Measurements from ENCODE around the gene TRAPPC14.
"Not testable (repeated sequence)": the region's sequence is repeated elsewhere in the genome, so short reads cannot be mapped to it uniquely, and the experiment has no call there.

Gene TRAPPC14

DNA sequence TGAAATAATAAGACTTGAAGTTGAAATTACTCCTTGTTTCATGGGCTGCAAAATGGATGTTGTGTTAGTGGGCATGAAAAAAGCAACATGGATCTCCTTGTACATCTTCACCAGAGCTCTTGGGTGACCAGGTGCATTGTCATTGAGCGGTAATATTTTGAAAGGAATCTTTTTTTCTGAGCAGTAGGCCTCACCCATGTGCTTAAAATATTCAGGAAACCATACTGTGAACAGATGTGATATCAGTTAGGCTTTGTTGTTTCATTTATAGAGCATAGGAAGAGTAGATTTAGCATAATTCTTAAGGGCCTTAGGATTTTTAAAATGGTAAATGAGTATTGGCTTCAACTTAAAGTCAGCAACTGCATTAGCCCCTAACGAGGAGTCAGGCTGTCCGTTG, 34.4 kb upstream of the TRAPPC14 start (continued):
- TF ChIP-seq ZNF266 (tag by site-specific recombination; IDR thresholded peaks at IDR 0.05; ENCODE audit: low read depth) (no peak), ZNF600 (tag by site-specific recombination; IDR thresholded peaks at IDR 0.05) (no peak)

DNA sequence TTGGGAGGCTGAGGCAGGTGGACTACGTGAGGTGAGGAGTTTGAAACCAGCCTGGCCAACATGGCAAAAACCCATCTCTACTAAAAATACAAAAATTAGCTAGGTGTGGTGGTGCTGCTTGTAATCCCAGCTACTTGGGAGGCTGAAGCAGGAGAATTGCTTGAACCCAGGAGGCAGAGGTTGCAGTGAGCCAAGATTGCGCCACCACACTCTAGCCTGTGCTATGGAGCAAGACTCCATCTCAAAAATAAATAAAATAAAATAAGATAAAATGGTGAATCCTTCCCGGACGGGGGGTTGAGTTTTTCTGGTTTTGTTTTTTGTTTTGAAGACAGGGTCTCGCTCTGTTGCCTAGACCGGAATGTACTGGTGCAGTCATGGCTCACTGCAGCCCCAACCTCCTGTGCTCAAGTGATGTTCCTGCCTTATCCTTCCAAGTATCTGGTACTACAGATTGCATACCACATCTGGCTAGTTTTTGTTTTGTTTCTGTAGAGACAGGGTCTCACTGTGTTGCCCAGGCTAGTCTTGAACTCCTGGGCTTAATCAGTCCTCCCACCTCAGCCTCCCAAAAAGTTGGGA, 33.8 kb upstream of the TRAPPC14 start:
- H3K9me3 ChIP-seq (ENCODE audit: control insufficient read depth, insufficient read depth, low read depth, low read length); H3K4me1 ChIP-seq (ENCODE audit: control insufficient read depth, insufficient read depth, low read length); POLR2A ChIA-PET; H3K36me3 ChIP-seq (ENCODE audit: control insufficient read depth in 2 of 2, insufficient read depth in 1 of 2, low read length in 2 of 2); H3K4me3 ChIP-seq (ENCODE audit: low read depth, low read length); H3K27ac ChIP-seq (ENCODE audit: extremely low read depth, low read depth, low read length): not testable (repeated sequence)
- CTCF ChIA-PET, result interaction anchor here (0.6 to 2.2 kb wide), 4 partner anchors 15 to 61 kb away, joined by 4 to 5 read pairs (median 4); partner anchors contain the start of genes GPC2 and STAG3

- H3K4me1 ChIP-seq (ENCODE audit: control insufficient read depth, insufficient read depth, low read length), result no peaks in the 10 kb centered on the region
- TF ChIP-seq PRDM1 (tag by site-specific recombination; IDR thresholded peaks at IDR 0.05), result 0 out of 2 replicates have a peak, but pooled peaks have one; percentile 20
- no peak for TF ChIP-seq ZNF76 (tag by site-specific recombination; IDR thresholded peaks at IDR 0.05; ENCODE audit: borderline replicate concordance, low read depth)
- ChIA-PET CTCF (interaction anchor here (0.9 kb wide), 1 partner anchor 14 kb away, joined by 5 read pairs; the partner anchor contains the start of genes GPC2 and STAG3), POLR2A (no interaction called here)
- no peaks in the 10 kb centered on the region for H3K36me3 ChIP-seq (ENCODE audit: control insufficient read depth in 2 of 2, insufficient read depth in 1 of 2, low read length in 2 of 2)
- H3K9me3 ChIP-seq (ENCODE audit: control insufficient read depth, insufficient read depth, low read depth, low read length), result no peaks in the 10 kb centered on the region
- no peak overlapping the region for H3K4me3 ChIP-seq (ENCODE audit: low read depth, low read length)
- no peak overlapping the region for H3K27ac ChIP-seq (ENCODE audit: extremely low read depth, low read depth, low read length)
These were observed 33.3 kb upstream of the TRAPPC14 start for GRCh38 chr7:100191775-100192174.

DNA sequence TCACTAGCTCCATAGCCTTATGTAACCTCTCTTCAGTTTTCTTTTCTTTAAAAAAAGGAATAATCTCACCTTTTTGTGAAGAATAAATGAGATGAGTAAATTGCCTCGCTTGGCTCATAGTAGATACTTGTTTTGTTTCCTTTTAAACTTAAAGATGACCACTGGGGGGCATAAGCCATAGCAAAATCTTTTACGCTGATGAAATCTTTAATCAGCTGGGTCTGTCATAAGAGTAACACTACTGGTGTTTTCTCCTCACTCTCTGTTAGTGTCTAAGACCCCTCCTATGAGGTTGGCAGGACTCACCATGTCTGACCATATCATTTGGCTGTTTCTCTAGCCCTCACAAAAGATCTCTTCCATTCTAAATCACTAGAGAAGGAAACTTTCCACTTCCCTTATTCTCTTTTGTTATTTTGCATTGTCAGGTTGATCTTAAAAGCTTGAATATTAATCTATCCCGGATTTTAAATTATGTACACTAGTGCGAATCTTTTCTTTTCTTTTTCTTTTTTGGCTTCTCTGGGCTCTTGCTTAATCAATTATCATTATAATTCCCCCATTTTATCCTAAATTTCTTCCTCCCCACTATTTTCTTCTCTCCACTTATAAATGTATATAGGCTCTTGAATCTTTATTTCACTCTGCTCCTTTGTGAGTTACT, 31.7 kb upstream of the TRAPPC14 start:
- TF ChIP-seq HOXA7 (CRISPR knock-in tag; IDR thresholded peaks at IDR 0.05; ENCODE audit: borderline replicate concordance) (no peak), MZF1 (tag by site-specific recombination; IDR thresholded peaks at IDR 0.05; ENCODE audit: borderline replicate concordance) (no peak), BCL11A (tag by site-specific recombination; IDR thresholded peaks at IDR 0.05; ENCODE audit: low read depth) (no peak), ZNF660 (tag by site-specific recombination; IDR thresholded peaks at IDR 0.05) (peak; percentile 74; the same call in 1 of the 2 replicates), ZNF248 (tag by site-specific recombination; IDR thresholded peaks at IDR 0.05) (no peak), ZNF214 (tag by site-specific recombination; IDR thresholded peaks at IDR 0.05; ENCODE audit: borderline replicate concordance) (no peak), ZNF18 (tag by site-specific recombination; IDR thresholded peaks at IDR 0.05) (no peak), ZNF624 (tag by site-specific recombination; IDR thresholded peaks at IDR 0.05) (no peak), ZNF585B (tag by site-specific recombination; IDR thresholded peaks at IDR 0.05) (no peak), ZNF311 (tag by site-specific recombination; IDR thresholded peaks at IDR 0.05; ENCODE audit: borderline replicate concordance) (no peak), ZNF654 (tag by site-specific recombination; IDR thresholded peaks at IDR 0.05; ENCODE audit: low read depth) (peak; percentile 33), MYNN (tag by site-specific recombination; IDR thresholded peaks at IDR 0.05; ENCODE audit: borderline replicate concordance) (no peak), ZNF341 (tag by site-specific recombination; IDR thresholded peaks at IDR 0.05; ENCODE audit: low read depth) (no peak), ZNF24 (tag by site-specific recombination; IDR thresholded peaks at IDR 0.05) (no peak)
- TF ChIP-seq, protein P1, sequence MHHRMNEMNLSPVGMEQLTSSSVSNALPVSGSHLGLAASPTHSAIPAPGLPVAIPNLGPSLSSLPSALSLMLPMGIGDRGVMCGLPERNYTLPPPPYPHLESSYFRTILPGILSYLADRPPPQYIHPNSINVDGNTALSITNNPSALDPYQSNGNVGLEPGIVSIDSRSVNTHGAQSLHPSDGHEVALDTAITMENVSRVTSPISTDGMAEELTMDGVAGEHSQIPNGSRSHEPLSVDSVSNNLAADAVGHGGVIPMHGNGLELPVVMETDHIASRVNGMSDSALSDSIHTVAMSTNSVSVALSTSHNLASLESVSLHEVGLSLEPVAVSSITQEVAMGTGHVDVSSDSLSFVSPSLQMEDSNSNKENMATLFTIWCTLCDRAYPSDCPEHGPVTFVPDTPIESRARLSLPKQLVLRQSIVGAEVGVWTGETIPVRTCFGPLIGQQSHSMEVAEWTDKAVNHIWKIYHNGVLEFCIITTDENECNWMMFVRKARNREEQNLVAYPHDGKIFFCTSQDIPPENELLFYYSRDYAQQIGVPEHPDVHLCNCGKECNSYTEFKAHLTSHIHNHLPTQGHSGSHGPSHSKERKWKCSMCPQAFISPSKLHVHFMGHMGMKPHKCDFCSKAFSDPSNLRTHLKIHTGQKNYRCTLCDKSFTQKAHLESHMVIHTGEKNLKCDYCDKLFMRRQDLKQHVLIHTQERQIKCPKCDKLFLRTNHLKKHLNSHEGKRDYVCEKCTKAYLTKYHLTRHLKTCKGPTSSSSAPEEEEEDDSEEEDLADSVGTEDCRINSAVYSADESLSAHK (tag by site-specific recombination; IDR thresholded peaks at IDR 0.05), result peak; percentile 20; the same call in 1 of the 2 replicates
- no peaks in the 10 kb centered on the region for H3K9me3 ChIP-seq (ENCODE audit: control insufficient read depth, insufficient read depth, low read depth, low read length)
- no peaks in the 10 kb centered on the region for H3K36me3 ChIP-seq (ENCODE audit: control insufficient read depth in 2 of 2, insufficient read depth in 1 of 2, low read length in 2 of 2)
- H3K4me1 ChIP-seq (ENCODE audit: control insufficient read depth, insufficient read depth, low read length), result no peaks in the 10 kb centered on the region
- ChIA-PET CTCF (interaction anchor here (0.6 to 3.1 kb wide), 15 partner anchors 8 to 178 kb away, joined by 3 to 22 read pairs (median 5); no protein-coding TSS in a partner anchor), POLR2A (no interaction called here)
- H3K4me3 ChIP-seq (ENCODE audit: low read depth, low read length), result no peak overlapping the region
- H3K27ac ChIP-seq (ENCODE audit: extremely low read depth, low read depth, low read length), result no peak overlapping the region

All from HEK293 (cell line).